Natural killer cell (primary cell): ENCODE data around the gene SLC25A33. TPM values are rescaled to one million over a fixed set of nuclear protein-coding genes. Genes with fewer than 3 reads are reported as not detected.

Source experiments
- ATAC-seq, 3 donors: fragments of 150-1000 bp in 2 of 3; fragments of 200-7000 bp in 1 of 3; cut with Tn5 transposase; 1 replicate in 1 of 3; 2 replicates in 2 of 3; pipeline ENCODE4 v1.10.0; 2021; ENCODE audit warnings: mild to moderate bottlenecking in 2 of 3, moderate library complexity in 2 of 3
- DNase-seq, 2 donors: peaks; one replicate each; pipeline versions ENCODE4 v3.0.0 to v3.0.0-alpha.2; 2013 to 2021; ENCODE audit warnings: mixed read lengths in 1 of 2
- H3K27ac ChIP-seq: one replicate; pipeline ENCODE4 v1.5.1; 2013; ENCODE audit warnings: mild to moderate bottlenecking, low read length
- H3K27me3 ChIP-seq: one replicate; pipeline ENCODE4 v1.6.1; 2013; ENCODE audit warnings: low read length; ENCODE audit not compliant: control insufficient read depth, insufficient read depth
- H3K36me3 ChIP-seq: one replicate; pipeline ENCODE4 v1.6.1; 2013; ENCODE audit warnings: low read length; ENCODE audit not compliant: control insufficient read depth, insufficient read depth
- H3K4me1 ChIP-seq: one replicate; pipeline ENCODE4 v1.6.1; 2013; ENCODE audit warnings: low read length; ENCODE audit not compliant: control insufficient read depth, insufficient read depth
- H3K4me3 ChIP-seq: one replicate; pipeline ENCODE4 v1.5.1; 2013; ENCODE audit warnings: low read length
- H3K9me3 ChIP-seq: one replicate; pipeline ENCODE4 v1.6.1; 2013; ENCODE audit warnings: low read length; ENCODE audit not compliant: control insufficient read depth, insufficient read depth
- H3K27ac Mint-ChIP-seq, 2 donors: one replicate each; pipeline ENCODE4 v1.8.0; 2022; ENCODE audit warnings: mild to moderate bottlenecking in 2 of 2, mixed read lengths in 2 of 2, moderate library complexity in 1 of 2
- H3K27me3 Mint-ChIP-seq, 2 donors: one replicate each; pipeline ENCODE4 v1.8.0; 2022; ENCODE audit warnings: low read depth in 2 of 2, mixed read lengths in 2 of 2
- H3K36me3 Mint-ChIP-seq: one replicate; pipeline ENCODE4 v1.8.0; 2022; ENCODE audit warnings: mixed read lengths
- H3K4me1 Mint-ChIP-seq, 2 donors: one replicate each; pipeline ENCODE4 v1.8.0; 2022; ENCODE audit warnings: mixed read lengths in 2 of 2
- H3K4me3 Mint-ChIP-seq: one replicate; pipeline ENCODE4 v1.8.0; 2022; ENCODE audit warnings: mild to moderate bottlenecking, moderate library complexity, mixed read lengths
- H3K9me3 Mint-ChIP-seq, 2 donors: one replicate each; pipeline ENCODE4 v1.8.0; 2022; ENCODE audit warnings: mixed read lengths in 2 of 2
- WGBS: methylation state at CpG from one replicate; pipeline ENCODE4 v1.1.7; 2013; ENCODE audit warnings: missing lambda C conversion rate; ENCODE audit not compliant: insufficient coverage; 5-methylcytosine and 5-hydroxymethylcytosine counted together
- intact Hi-C: fragments of 100-400 bp; cut with micrococcal nuclease; formaldehyde crosslinking; loops from one replicate; pipeline ENCODE4 v1.14.2; 2022
- total RNA-seq, 4 donors: library from RNA; stranded (reverse); fragments of 120-200 nt in 1 of 4; gene quantifications; one replicate each; pipeline versions ENCODE4 v1.2.3 to v1.2.4, GENCODE V29; 2013 to 2022
- TF ChIP-seq, protein P1 (sequence below): fragments of 200-600 bp; IDR thresholded peaks from one replicate; pipeline ENCODE4 v1.8.0; 2022; ENCODE audit warnings: antibody characterized with exemption

SLC25A33 gene
- total RNA-seq, 3 donors from 2014 or later (not counting 1 experiment from before 2014, with no cell fraction given): 7.0 to 9.0 (median 7.6) TPM

DNA sequence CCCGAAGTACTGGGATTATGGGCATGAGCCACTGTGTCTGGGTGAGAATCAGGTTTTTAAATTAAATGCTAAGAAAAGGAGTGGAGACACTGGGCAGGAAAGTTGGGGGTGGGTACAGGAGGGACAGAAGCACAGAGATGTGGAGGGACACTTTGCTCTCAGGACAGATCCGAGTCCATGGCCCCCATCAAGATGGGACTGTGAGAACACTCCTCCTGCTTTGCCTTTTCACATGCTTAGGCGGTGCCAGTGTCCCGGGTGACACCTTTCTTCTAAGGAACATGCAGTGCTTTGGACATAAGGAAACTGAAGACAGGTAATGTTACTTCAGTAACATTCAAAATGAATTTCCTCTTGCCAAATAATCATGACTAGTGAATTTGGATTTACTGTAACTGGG is 16.7 kb downstream of the SLC25A33 start:
- intact Hi-C loops: no loop called here
- no peak overlapping the region for H3K27ac ChIP-seq
- TF ChIP-seq, protein P1, sequence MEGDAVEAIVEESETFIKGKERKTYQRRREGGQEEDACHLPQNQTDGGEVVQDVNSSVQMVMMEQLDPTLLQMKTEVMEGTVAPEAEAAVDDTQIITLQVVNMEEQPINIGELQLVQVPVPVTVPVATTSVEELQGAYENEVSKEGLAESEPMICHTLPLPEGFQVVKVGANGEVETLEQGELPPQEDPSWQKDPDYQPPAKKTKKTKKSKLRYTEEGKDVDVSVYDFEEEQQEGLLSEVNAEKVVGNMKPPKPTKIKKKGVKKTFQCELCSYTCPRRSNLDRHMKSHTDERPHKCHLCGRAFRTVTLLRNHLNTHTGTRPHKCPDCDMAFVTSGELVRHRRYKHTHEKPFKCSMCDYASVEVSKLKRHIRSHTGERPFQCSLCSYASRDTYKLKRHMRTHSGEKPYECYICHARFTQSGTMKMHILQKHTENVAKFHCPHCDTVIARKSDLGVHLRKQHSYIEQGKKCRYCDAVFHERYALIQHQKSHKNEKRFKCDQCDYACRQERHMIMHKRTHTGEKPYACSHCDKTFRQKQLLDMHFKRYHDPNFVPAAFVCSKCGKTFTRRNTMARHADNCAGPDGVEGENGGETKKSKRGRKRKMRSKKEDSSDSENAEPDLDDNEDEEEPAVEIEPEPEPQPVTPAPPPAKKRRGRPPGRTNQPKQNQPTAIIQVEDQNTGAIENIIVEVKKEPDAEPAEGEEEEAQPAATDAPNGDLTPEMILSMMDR: no peak

DNA sequence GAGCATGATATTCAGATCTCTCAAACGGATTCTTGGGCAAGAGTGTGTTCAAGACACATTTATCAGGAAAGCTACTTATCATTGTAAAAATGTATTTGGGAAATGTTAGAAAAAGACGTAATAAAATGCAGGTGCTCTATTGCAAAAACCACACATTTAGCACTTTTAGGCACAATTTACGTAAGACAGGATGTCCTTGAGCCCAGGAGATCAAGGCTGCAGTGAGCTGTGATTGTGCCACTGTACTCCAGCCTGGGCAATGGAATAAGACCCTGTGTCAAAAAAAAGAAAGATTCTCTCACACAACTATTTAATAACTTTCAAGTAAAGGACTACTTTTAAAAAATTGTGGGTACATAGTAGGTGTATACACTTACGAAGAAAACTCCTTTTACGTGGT is 18.4 kb downstream of the SLC25A33 start:
- Mint-ChIP-seq H3K27me3 (no peaks in the 10 kb centered on the region), H3K4me3 (no peak overlapping the region), H3K27ac (no peak overlapping the region), H3K36me3 (peaks cover 6% of the 10 kb centered on the region), H3K4me1 (peaks cover 6 to 7% of the 10 kb centered on the region in 2 donors), H3K9me3 (no peaks in the 10 kb centered on the region)
- Histone ChIP-seq H3K27me3 (no peaks in the 10 kb centered on the region), H3K4me3 (no peak overlapping the region), H3K9me3 (no peaks in the 10 kb centered on the region), H3K27ac (no peak overlapping the region), H3K36me3 (peaks cover 15% of the 10 kb centered on the region), H3K4me1 (no peaks in the 10 kb centered on the region)
- intact Hi-C loops: no loop called here
- 82% methylated on average over 4 of the region's 5 CpGs for WGBS
- peak in 1 of 2 donors; percentile 21 for DNase-seq
- TF ChIP-seq, protein P1: no peak
- ATAC-seq: no peak

More for the DNA sequence above, 16.7 kb downstream of the SLC25A33 start:
- H3K27me3 Mint-ChIP-seq: no peaks in the 10 kb centered on the region
- Histone ChIP-seq H3K36me3 (peaks cover 15% of the 10 kb centered on the region), H3K4me1 (no peaks in the 10 kb centered on the region), H3K27me3 (no peaks in the 10 kb centered on the region), H3K9me3 (no peaks in the 10 kb centered on the region), H3K4me3 (no peak overlapping the region)
- no peak for ATAC-seq
- no peaks in the 10 kb centered on the region for H3K9me3 Mint-ChIP-seq
- H3K4me3 Mint-ChIP-seq: no peak overlapping the region
- 96% methylated on average over 4 of the region's 4 CpGs for WGBS
- no peak overlapping the region for H3K27ac Mint-ChIP-seq
- peaks cover 6% of the 10 kb centered on the region for H3K36me3 Mint-ChIP-seq
- DNase-seq: no peak
- peaks cover 11 to 12% of the 10 kb centered on the region in 2 donors for H3K4me1 Mint-ChIP-seq

DNA sequence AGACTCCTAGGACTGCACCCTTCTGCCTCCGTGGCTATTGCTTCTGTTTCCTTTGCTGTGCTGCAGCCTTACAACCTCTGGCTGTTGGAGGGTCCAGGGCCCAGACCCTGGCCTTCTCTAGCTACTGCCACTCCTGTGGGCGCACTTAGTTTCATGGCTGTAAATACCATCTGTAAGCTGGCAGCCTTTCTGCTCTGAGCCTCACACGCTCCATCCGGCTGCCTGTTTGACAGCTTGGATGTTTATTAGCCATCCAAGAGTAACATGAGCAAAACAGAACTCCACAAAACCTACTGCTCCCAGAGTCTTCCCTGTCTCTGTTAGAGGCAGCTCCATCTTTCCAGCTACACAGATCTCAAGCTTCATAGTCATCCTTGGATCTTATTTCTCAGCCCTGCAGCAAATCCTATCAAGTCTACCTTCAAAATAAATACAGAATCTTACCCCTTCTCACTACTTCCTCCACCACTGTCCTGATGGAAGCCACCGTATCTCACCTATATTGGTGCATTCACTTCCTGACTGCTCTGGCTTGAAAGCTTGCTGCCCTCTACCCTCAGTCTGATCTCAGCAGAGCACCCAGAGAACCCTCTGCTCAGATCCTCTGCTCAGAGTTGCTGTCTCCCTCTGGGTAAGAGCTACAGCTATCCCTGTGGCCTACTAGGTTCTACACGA is 19.1 kb downstream of the SLC25A33 start:
- Mint-ChIP-seq H3K27ac (no peak overlapping the region), H3K27me3 (no peaks in the 10 kb centered on the region), H3K9me3 (no peaks in the 10 kb centered on the region), H3K36me3 (peaks cover 6% of the 10 kb centered on the region), H3K4me3 (no peak overlapping the region), H3K4me1 (peaks cover 6 to 7% of the 10 kb centered on the region in 2 donors)
- TF ChIP-seq, protein P1: no peak
- H3K27me3 ChIP-seq: no peaks in the 10 kb centered on the region
- no peaks in the 10 kb centered on the region for H3K4me1 ChIP-seq
- H3K9me3 ChIP-seq: no peaks in the 10 kb centered on the region
- ATAC-seq (no peak), DNase-seq (peak in 1 of 2 donors; percentile 34)
- intact Hi-C loops: no loop called here
- H3K4me3 ChIP-seq: no peak overlapping the region
- no peak overlapping the region for H3K27ac ChIP-seq
- H3K36me3 ChIP-seq: peaks cover 15% of the 10 kb centered on the region
- 85% methylated on average over 6 of the region's 6 CpGs for WGBS
